OCI-LY7 (cell line): Measurements from ENCODE around the gene DNAI2.

Experiments used
- EZH2phosphoT487 ChIP-seq: fragments of 200-600 bp; sonication (generic); IDR thresholded peaks from 2 replicates; pipeline ENCODE4 v1.6.1; 2018; ENCODE audit warnings: low read depth, borderline replicate concordance, mild to moderate bottlenecking, mixed run types, antibody characterized with exemption, low read length, moderate library complexity, mixed read lengths
- TF ChIP-seq, protein P1 (sequence below): fragments of 200-600 bp; sonication (generic); conservative IDR thresholded peaks from 2 replicates; pipeline ENCODE4 v1.5.1; 2014; ENCODE audit warnings: mild to moderate bottlenecking, antibody characterized with exemption, low read length, moderate library complexity, mixed read lengths

GRCh38 chr17:74354123-74354522, 80.1 kb downstream of the DNAI2 start:
- TF ChIP-seq, protein P1, sequence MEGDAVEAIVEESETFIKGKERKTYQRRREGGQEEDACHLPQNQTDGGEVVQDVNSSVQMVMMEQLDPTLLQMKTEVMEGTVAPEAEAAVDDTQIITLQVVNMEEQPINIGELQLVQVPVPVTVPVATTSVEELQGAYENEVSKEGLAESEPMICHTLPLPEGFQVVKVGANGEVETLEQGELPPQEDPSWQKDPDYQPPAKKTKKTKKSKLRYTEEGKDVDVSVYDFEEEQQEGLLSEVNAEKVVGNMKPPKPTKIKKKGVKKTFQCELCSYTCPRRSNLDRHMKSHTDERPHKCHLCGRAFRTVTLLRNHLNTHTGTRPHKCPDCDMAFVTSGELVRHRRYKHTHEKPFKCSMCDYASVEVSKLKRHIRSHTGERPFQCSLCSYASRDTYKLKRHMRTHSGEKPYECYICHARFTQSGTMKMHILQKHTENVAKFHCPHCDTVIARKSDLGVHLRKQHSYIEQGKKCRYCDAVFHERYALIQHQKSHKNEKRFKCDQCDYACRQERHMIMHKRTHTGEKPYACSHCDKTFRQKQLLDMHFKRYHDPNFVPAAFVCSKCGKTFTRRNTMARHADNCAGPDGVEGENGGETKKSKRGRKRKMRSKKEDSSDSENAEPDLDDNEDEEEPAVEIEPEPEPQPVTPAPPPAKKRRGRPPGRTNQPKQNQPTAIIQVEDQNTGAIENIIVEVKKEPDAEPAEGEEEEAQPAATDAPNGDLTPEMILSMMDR, result peak; percentile 97
- no peak for TF ChIP-seq EZH2phosphoT487
